ENCODE measurements around the gene TMEM44.

GRCh38 chr3:194559530-194559929, 73.7 kb downstream of the TMEM44 start:
- TF ChIP-seq ZNF274 (IDR thresholded peaks at IDR 0.05; ENCODE audit: low read depth, low read length) = no peak
- TF ChIP-seq YY1 (IDR thresholded peaks at IDR 0.05; ENCODE audit: insufficient read depth, insufficient read length) = no peak
- no peak for TF ChIP-seq SUZ12 (IDR thresholded peaks at IDR 0.05; ENCODE audit: extremely low read depth, insufficient read depth, insufficient read length)
